ENCODE measurements around the gene BAG5. TPM values are rescaled to one million over a fixed set of nuclear protein-coding genes. Genes with fewer than 3 reads are reported as not detected.
"Not testable (repeated sequence)": the region's sequence is repeated elsewhere in the genome, so short reads cannot be mapped to it uniquely, and the experiment has no call there.

Gene BAG5
- total RNA-seq: 26.6 and 27.2 TPM in 2 replicates

GRCh38 chr14:103562429-103563225 is at the start of gene BAG5, which contains the start of gene COA8:
BAG5 (minus strand) TSS chr14:103562657; CDS start chr14:103561164, 1,493 bp downstream.
COA8 (plus strand) TSS chr14:103562960; CDS start chr14:103563002, 42 bp downstream.
- no peak for DNase-seq (ENCODE audit: low read depth)
- TF ChIP-seq, protein P1, sequence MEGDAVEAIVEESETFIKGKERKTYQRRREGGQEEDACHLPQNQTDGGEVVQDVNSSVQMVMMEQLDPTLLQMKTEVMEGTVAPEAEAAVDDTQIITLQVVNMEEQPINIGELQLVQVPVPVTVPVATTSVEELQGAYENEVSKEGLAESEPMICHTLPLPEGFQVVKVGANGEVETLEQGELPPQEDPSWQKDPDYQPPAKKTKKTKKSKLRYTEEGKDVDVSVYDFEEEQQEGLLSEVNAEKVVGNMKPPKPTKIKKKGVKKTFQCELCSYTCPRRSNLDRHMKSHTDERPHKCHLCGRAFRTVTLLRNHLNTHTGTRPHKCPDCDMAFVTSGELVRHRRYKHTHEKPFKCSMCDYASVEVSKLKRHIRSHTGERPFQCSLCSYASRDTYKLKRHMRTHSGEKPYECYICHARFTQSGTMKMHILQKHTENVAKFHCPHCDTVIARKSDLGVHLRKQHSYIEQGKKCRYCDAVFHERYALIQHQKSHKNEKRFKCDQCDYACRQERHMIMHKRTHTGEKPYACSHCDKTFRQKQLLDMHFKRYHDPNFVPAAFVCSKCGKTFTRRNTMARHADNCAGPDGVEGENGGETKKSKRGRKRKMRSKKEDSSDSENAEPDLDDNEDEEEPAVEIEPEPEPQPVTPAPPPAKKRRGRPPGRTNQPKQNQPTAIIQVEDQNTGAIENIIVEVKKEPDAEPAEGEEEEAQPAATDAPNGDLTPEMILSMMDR (conservative IDR thresholded peaks at IDR 0.05; ENCODE audit: low read depth, low read length): no peak
- peak within 1 kb of the TSS; percentile 97 for H3K4me3 ChIP-seq (ENCODE audit: low read depth, low read length)

- no peak overlapping the region for H3K4me3 ChIP-seq (ENCODE audit: low read depth, low read length)
- no peak for DNase-seq (ENCODE audit: low read depth)
- TF ChIP-seq, protein P1 (conservative IDR thresholded peaks at IDR 0.05; ENCODE audit: low read depth, low read length): no peak
Observed at GRCh38 chr14:103611215-103611614, 48.8 kb upstream of the BAG5 start.

- H3K4me3 ChIP-seq (ENCODE audit: low read depth, low read length); DNase-seq (ENCODE audit: low read depth): not testable (repeated sequence)
Observed at GRCh38 chr14:103609081-103609480, 46.6 kb upstream of the BAG5 start.

GRCh38 chr14:103607822-103608221 is 45.4 kb upstream of the BAG5 start:
- DNase-seq (ENCODE audit: low read depth): no peak
- no peak overlapping the region for H3K4me3 ChIP-seq (ENCODE audit: low read depth, low read length)
- TF ChIP-seq, protein P1 (conservative IDR thresholded peaks at IDR 0.05; ENCODE audit: low read depth, low read length): no peak

- TF ChIP-seq, protein P1 (conservative IDR thresholded peaks at IDR 0.05; ENCODE audit: low read depth, low read length): no peak
- H3K4me3 ChIP-seq (ENCODE audit: low read depth, low read length): peak overlapping the region; percentile 2
Observed at GRCh38 chr14:103606963-103607668, 44.7 kb upstream of the BAG5 start.

DNA sequence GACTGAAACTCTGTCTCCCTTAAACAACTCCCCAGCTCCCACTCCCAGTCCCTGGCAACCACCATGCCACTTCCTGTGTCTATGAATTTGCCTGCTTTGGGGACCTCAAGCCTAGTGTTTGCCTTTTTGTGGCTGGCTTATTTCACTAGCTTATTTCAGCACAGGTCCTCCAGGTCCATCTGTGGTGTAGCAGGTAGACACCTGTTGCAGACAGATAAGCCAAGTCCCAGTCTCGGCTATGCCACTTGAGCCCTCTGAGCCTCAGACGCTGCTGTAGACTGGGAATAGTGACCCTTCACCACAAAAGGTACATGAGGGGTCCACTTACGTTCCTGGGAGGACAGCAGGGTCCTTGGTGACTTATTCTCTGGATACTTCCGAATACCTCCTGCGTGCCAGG is 42.2 kb upstream of the BAG5 start:
- H3K4me3 ChIP-seq (ENCODE audit: low read depth, low read length): no peak overlapping the region
- TF ChIP-seq, protein P1 (conservative IDR thresholded peaks at IDR 0.05; ENCODE audit: low read depth, low read length): no peak
- no peak for DNase-seq (ENCODE audit: low read depth)

More at GRCh38 chr14:103606963-103607668, 44.7 kb upstream of the BAG5 start:
- no peak for DNase-seq (ENCODE audit: low read depth)

GRCh38 chr14:103600503-103600902 is 38.0 kb upstream of the BAG5 start:
- no peak for DNase-seq (ENCODE audit: low read depth)
- TF ChIP-seq, protein P1 (conservative IDR thresholded peaks at IDR 0.05; ENCODE audit: low read depth, low read length): no peak
- no peak overlapping the region for H3K4me3 ChIP-seq (ENCODE audit: low read depth, low read length)
